Neural cell (in vitro differentiated cells): Measurements from ENCODE around the gene DGLUCY. TPM values are rescaled to one million over a fixed set of nuclear protein-coding genes. Genes with fewer than 3 reads are reported as not detected.

Source experiments
- H2AFZ ChIP-seq: fragments of 200-600, 300-800 bp; sonication (generic), shearing (Covaris generic); 2 replicates; pipeline ENCODE4 v1.6.0; 2014; ENCODE audit warnings: low read depth, mild to moderate bottlenecking, antibody characterized with exemption, low read length, moderate library complexity
- H3F3A ChIP-seq: fragments of 200-600 bp; shearing (Covaris generic); 2 replicates; pipeline ENCODE4 v1.6.1; 2016; ENCODE audit warnings: mild to moderate bottlenecking, moderate library complexity, mixed read lengths, antibody characterized with exemption, low read length; ENCODE audit not compliant: insufficient read depth, poor library complexity, severe bottlenecking
- H3K27ac ChIP-seq: fragments of 200-600, 300-800 bp; sonication (generic), shearing (Covaris generic); 2 replicates; pipeline ENCODE4 v1.5.1; 2014; ENCODE audit warnings: mild to moderate bottlenecking, low read length, moderate library complexity
- H3K27me3 ChIP-seq: fragments of 300-800, 200-600 bp; sonication (generic), shearing (Covaris generic); 2 replicates; pipeline ENCODE4 v1.6.0; 2014; ENCODE audit warnings: mild to moderate bottlenecking, low read depth, low read length, moderate library complexity; ENCODE audit not compliant: insufficient read depth
- H3K36me3 ChIP-seq: fragments of 300-800, 200-600 bp; sonication (generic), shearing (Covaris generic); 2 replicates; pipeline ENCODE4 v1.5.1; 2014; ENCODE audit warnings: mild to moderate bottlenecking, antibody characterized with exemption, low read length, moderate library complexity; ENCODE audit not compliant: insufficient read depth
- H3K4me2 ChIP-seq: fragments of 300-800, 200-600 bp; sonication (generic), shearing (Covaris generic); 2 replicates; pipeline ENCODE4 v1.6.0; 2014; ENCODE audit warnings: mild to moderate bottlenecking, low read length
- H3K4me3 ChIP-seq: fragments of 300-800, 200-600 bp; sonication (generic), shearing (Covaris generic); 2 replicates; pipeline ENCODE4 v1.5.1; 2014; ENCODE audit warnings: mild to moderate bottlenecking, low read length, moderate library complexity
- H3K79me2 ChIP-seq: fragments of 200-600 bp; shearing (Covaris generic); replicated peaks from 2 replicates; pipeline ENCODE4 v1.6.0; 2014; ENCODE audit warnings: mild to moderate bottlenecking, low read length, moderate library complexity; ENCODE audit not compliant: insufficient read depth
- H3K9ac ChIP-seq: fragments of 300-800, 200-600 bp; sonication (generic), shearing (Covaris generic); 2 replicates; pipeline ENCODE4 v1.6.1; 2016; ENCODE audit warnings: mild to moderate bottlenecking, low read length, mixed read lengths
- H3K9me2 ChIP-seq: fragments of 200-600 bp; shearing (Covaris generic); 2 replicates; pipeline ENCODE4 v1.6.1; 2016; ENCODE audit warnings: mild to moderate bottlenecking, low read length, mixed read lengths; ENCODE audit not compliant: insufficient read depth
- H3K9me3 ChIP-seq: fragments of 200-600, 300-800 bp; sonication (generic), shearing (Covaris generic); 2 replicates; pipeline ENCODE4 v1.6.1; 2016; ENCODE audit warnings: mild to moderate bottlenecking, mixed run types, low read length, moderate library complexity, mixed read lengths
- H4K20me1 ChIP-seq: fragments of 200-600 bp; shearing (Covaris generic); 2 replicates; pipeline ENCODE4 v1.6.1; 2016; ENCODE audit warnings: mild to moderate bottlenecking, mixed run types; ENCODE audit not compliant: insufficient read depth
- EP300 ChIP-seq: fragments of 450-650 bp; conservative IDR thresholded peaks from 2 replicates; pipeline ENCODE4 v1.6.1; 2014; ENCODE audit warnings: antibody characterized with exemption, mild to moderate bottlenecking, moderate library complexity; ENCODE audit not compliant: poor library complexity, severe bottlenecking
- EZH2 ChIP-seq: fragments of 200-600, 300-800 bp; shearing (Covaris generic), sonication (generic); IDR thresholded peaks from 2 replicates; pipeline ENCODE4 v1.6.1; 2014; ENCODE audit warnings: antibody characterized with exemption, low read length, borderline replicate concordance, mild to moderate bottlenecking; ENCODE audit not compliant: insufficient read depth, poor library complexity, severe bottlenecking
- MXI1 ChIP-seq: fragments of 450-650 bp; conservative IDR thresholded peaks from 2 replicates; pipeline ENCODE4 v1.6.1; 2014; ENCODE audit warnings: antibody characterized with exemption, mild to moderate bottlenecking; ENCODE audit not compliant: poor library complexity, severe bottlenecking
- POLR2AphosphoS5 ChIP-seq: IDR thresholded peaks from 2 replicates; pipeline ENCODE4 v1.6.1; 2012
- RAD21 ChIP-seq: fragments of 450-650 bp; conservative IDR thresholded peaks from 2 replicates; pipeline ENCODE4 v1.6.1; 2014; ENCODE audit warnings: antibody characterized with exemption, mild to moderate bottlenecking, moderate library complexity
- SMC3 ChIP-seq: fragments of 450-650 bp; conservative IDR thresholded peaks from 2 replicates; pipeline ENCODE4 v1.6.1; 2014; ENCODE audit warnings: antibody characterized with exemption, mild to moderate bottlenecking, moderate library complexity; ENCODE audit not compliant: poor library complexity
- TAF1 ChIP-seq: IDR thresholded peaks from 2 replicates; pipeline ENCODE4 v1.6.1; 2012; ENCODE audit warnings: low read depth
- polyA plus RNA-seq: library from polyadenylated mRNA; depleted of rRNA; stranded (reverse); fragments of >200 nt; gene quantifications from 2 replicates; pipeline ENCODE4 v1.2.3, GENCODE V29; 2014
- TF ChIP-seq, protein P1 (sequence below): fragments of 450-650 bp; IDR thresholded peaks from 2 replicates; pipeline ENCODE4 v1.5.1; 2014; ENCODE audit warnings: antibody characterized with exemption, mild to moderate bottlenecking, moderate library complexity; ENCODE audit not compliant: poor library complexity, severe bottlenecking
- TF ChIP-seq, protein P2 (sequence below): IDR thresholded peaks from 2 replicates; pipeline ENCODE4 v1.6.1; 2012; ENCODE audit warnings: borderline replicate concordance

The DGLUCY gene
- polyA plus RNA-seq, 1 donor from 2014 or later, result 30.5 TPM

DNA sequence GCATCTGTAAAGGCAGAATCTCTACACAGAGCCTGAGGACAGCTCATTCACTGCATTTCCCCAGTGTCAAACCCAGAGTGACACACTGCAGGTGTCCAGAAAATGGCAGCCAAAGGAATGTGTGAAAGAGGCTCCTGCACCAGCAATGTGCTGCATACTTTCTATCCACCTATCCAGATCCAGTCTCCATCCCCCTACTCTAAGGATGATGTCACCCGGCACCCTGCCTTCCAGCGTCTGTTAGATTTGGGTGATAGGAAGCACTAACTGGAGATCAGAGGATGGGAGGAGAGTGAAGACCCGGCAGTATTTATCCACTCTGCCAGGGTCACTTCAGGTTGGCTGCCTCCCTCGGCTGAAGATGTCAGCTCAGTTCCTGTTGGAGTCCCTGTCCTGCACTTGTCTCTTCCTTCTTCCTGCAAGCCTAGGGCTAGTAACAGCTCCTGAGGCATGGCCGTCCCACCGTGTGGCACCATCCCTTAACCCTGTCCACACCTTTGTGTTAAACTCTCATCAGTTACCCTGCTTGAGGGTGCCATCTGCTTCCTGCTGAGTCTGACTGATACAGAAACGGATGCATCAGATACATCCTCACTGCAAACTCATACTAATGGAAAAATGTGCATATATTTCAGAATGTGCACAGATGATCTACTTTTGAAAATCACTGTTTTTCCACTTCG, 143.6 kb downstream of the DGLUCY start:
- TF ChIP-seq, protein P1, sequence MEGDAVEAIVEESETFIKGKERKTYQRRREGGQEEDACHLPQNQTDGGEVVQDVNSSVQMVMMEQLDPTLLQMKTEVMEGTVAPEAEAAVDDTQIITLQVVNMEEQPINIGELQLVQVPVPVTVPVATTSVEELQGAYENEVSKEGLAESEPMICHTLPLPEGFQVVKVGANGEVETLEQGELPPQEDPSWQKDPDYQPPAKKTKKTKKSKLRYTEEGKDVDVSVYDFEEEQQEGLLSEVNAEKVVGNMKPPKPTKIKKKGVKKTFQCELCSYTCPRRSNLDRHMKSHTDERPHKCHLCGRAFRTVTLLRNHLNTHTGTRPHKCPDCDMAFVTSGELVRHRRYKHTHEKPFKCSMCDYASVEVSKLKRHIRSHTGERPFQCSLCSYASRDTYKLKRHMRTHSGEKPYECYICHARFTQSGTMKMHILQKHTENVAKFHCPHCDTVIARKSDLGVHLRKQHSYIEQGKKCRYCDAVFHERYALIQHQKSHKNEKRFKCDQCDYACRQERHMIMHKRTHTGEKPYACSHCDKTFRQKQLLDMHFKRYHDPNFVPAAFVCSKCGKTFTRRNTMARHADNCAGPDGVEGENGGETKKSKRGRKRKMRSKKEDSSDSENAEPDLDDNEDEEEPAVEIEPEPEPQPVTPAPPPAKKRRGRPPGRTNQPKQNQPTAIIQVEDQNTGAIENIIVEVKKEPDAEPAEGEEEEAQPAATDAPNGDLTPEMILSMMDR, result no peak
- no peak for TF ChIP-seq TAF1
- Histone ChIP-seq H3K9me2 (no peaks in the 10 kb centered on the region), H3K79me2 (no peaks in the 10 kb centered on the region), H3F3A (no peaks in the 10 kb centered on the region), H2AFZ (peak overlapping the region; percentile 51), H3K27ac (peak overlapping the region; percentile 31), H3K9ac (peak overlapping the region; percentile 26), H3K36me3 (no peaks in the 10 kb centered on the region), H3K4me3 (no peak overlapping the region), H3K4me2 (peak overlapping the region; percentile 25), H3K27me3 (peaks cover 4% of the 10 kb centered on the region), H4K20me1 (no peaks in the 10 kb centered on the region), H3K9me3 (no peaks in the 10 kb centered on the region)

DNA sequence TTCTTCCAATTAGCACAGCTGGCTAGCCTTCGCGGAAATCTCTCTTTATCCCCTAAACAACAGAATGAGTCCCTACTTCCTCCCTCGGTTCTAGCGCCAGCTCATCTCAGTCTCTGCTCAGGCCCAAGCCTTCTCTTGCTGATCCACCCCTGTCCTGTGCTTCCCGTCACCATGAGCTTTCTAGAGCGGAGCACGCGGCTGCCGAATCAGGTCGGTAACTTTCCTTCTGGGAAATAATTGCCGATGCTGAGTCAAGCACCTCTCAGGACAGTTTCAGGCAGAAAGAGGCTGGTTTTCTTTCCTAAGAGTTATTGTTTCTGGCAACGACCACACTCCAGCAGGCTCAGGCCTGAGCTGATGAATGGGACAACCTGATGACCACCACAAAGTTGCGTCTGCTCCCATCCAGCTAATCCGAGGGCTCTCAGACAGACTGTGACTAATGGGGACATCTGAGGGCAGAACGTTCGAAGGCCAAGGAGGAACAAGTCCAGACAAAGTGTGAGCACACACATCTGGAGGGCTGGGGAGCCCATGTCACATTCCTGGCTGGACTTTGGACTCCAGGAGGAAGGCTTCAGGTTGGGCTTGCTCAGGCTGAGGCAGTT, 144.2 kb downstream of the DGLUCY start:
- H3K27me3 ChIP-seq, result peaks cover 4% of the 10 kb centered on the region
- no peak overlapping the region for H3K27ac ChIP-seq
- H3K4me3 ChIP-seq, result no peak overlapping the region
- H3K36me3 ChIP-seq, result no peaks in the 10 kb centered on the region
- H2AFZ ChIP-seq, result no peak overlapping the region
- H3K9me2 ChIP-seq, result no peaks in the 10 kb centered on the region
- H4K20me1 ChIP-seq, result no peaks in the 10 kb centered on the region
- no peak overlapping the region for H3K9ac ChIP-seq
- no peaks in the 10 kb centered on the region for H3F3A ChIP-seq
- TF ChIP-seq TAF1, result no peak
- TF ChIP-seq, protein P2, sequence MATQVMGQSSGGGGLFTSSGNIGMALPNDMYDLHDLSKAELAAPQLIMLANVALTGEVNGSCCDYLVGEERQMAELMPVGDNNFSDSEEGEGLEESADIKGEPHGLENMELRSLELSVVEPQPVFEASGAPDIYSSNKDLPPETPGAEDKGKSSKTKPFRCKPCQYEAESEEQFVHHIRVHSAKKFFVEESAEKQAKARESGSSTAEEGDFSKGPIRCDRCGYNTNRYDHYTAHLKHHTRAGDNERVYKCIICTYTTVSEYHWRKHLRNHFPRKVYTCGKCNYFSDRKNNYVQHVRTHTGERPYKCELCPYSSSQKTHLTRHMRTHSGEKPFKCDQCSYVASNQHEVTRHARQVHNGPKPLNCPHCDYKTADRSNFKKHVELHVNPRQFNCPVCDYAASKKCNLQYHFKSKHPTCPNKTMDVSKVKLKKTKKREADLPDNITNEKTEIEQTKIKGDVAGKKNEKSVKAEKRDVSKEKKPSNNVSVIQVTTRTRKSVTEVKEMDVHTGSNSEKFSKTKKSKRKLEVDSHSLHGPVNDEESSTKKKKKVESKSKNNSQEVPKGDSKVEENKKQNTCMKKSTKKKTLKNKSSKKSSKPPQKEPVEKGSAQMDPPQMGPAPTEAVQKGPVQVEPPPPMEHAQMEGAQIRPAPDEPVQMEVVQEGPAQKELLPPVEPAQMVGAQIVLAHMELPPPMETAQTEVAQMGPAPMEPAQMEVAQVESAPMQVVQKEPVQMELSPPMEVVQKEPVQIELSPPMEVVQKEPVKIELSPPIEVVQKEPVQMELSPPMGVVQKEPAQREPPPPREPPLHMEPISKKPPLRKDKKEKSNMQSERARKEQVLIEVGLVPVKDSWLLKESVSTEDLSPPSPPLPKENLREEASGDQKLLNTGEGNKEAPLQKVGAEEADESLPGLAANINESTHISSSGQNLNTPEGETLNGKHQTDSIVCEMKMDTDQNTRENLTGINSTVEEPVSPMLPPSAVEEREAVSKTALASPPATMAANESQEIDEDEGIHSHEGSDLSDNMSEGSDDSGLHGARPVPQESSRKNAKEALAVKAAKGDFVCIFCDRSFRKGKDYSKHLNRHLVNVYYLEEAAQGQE, result no peak
- no peak for TF ChIP-seq SMC3
- TF ChIP-seq RAD21, result no peak
- TF ChIP-seq MXI1, result no peak
- TF ChIP-seq, protein P1, result no peak
- no peak for TF ChIP-seq POLR2AphosphoS5
- TF ChIP-seq EZH2, result no peak
- no peak for TF ChIP-seq EP300
- H3K4me2 ChIP-seq, result no peak overlapping the region
- no peaks in the 10 kb centered on the region for H3K9me3 ChIP-seq
- no peaks in the 10 kb centered on the region for H3K79me2 ChIP-seq
